ENCODE measurements around the gene RBM23. TPM values are rescaled to one million over a fixed set of nuclear protein-coding genes. Genes with fewer than 3 reads are reported as not detected.
A peak's percentile ranks its signal among the peaks of the same experiment; 100 is the strongest.
"Not testable (repeated sequence)": the region's sequence is repeated elsewhere in the genome, so short reads cannot be mapped to it uniquely, and the experiment has no call there.

RBM23 gene
- total RNA-seq: 10 to 100 TPM; 46.9 to 55.2 TPM

GRCh38 chr14:22918804-22919600, at the start of gene RBM23:
TSS of gene RBM23 (minus strand) at chr14:22919149.
- ChIA-PET POLR2A (interaction anchor here (0.6 to 4.0 kb wide), 20 partner anchors 10 to 410 kb away, joined by 3 to 50 read pairs (median 4); partner anchors contain the start of genes ACIN1, HAUS4, LRP10 and MRPL52), CTCF (interaction anchor here (0.7 to 4.0 kb wide), 15 partner anchors 11 to 349 kb away, joined by 3 to 46 read pairs (median 5); partner anchors contain the start of genes AJUBA, LRP10 and PRMT5)
- no peak for TF ChIP-seq CTCF (IDR thresholded peaks at IDR 0.05)
- Mint-ChIP-seq H3K27ac (peak within 1 kb of the TSS; percentile 98), H3K36me3 (ENCODE audit: low read depth) (peaks cover 65% of the 10 kb centered on the region), H3K27me3 (no peaks in the 10 kb centered on the region), H3K9me3 (no peaks in the 10 kb centered on the region), H3K4me1 (ENCODE audit: low read depth) (peaks cover 36% of the 10 kb centered on the region), H3K4me3 (peak within 1 kb of the TSS; percentile 89)
- ATAC-seq (peak; percentile 95), DNase-seq (peak; percentile 100)
- intact Hi-C loops (cut with micrococcal nuclease): loop anchor here (5.0 kb wide), 1 partner anchor 47 kb away; the partner anchor contains the start of gene LRP10

GRCh38 chr14:22966783-22967269, 47.9 kb upstream of the RBM23 start:
- no peak overlapping the region for H3K4me3 Mint-ChIP-seq
- no peak overlapping the region for H3K27ac Mint-ChIP-seq
- POLR2A ChIA-PET: interaction anchor here (0.6 kb wide), 1 partner anchor 1087 kb away, joined by 3 read pairs; no protein-coding TSS in a partner anchor
- H3K9me3 Mint-ChIP-seq: no peaks in the 10 kb centered on the region
- intact Hi-C loops (cut with micrococcal nuclease): no loop called here
- H3K4me1 Mint-ChIP-seq (ENCODE audit: low read depth): no peaks in the 10 kb centered on the region
- DNase-seq (no peak), ATAC-seq (no peak)
- H3K36me3 Mint-ChIP-seq (ENCODE audit: low read depth): no peaks in the 10 kb centered on the region
- H3K27me3 Mint-ChIP-seq: no peaks in the 10 kb centered on the region
- TF ChIP-seq CTCF (IDR thresholded peaks at IDR 0.05): no peak
- CTCF ChIA-PET: interaction anchor here (4.0 to 12.5 kb wide), 3 partner anchors 17 to 92 kb away, joined by 20 to 209 read pairs (median 201); partner anchors contain the start of genes AJUBA and CDH24

GRCh38 chr14:22965916-22966782, 47.2 kb upstream of the RBM23 start:
- CTCF ChIA-PET: interaction anchor here (4.0 kb wide), 1 partner anchor 28 kb away, joined by 20 read pairs; no protein-coding TSS in a partner anchor
- ATAC-seq; H3K27me3 Mint-ChIP-seq; H3K27ac Mint-ChIP-seq; H3K4me3 Mint-ChIP-seq; DNase-seq; H3K9me3 Mint-ChIP-seq; H3K4me1 Mint-ChIP-seq (ENCODE audit: low read depth); intact Hi-C loops (cut with micrococcal nuclease); H3K36me3 Mint-ChIP-seq (ENCODE audit: low read depth): not testable (repeated sequence)
- POLR2A ChIA-PET: interaction anchor here (0.6 kb wide), 1 partner anchor 1087 kb away, joined by 3 read pairs; no protein-coding TSS in a partner anchor

GRCh38 chr14:22962061-22962676, 43.2 kb upstream of the RBM23 start:
- TF ChIP-seq CTCF (IDR thresholded peaks at IDR 0.05): no peak

More at GRCh38 chr14:22962061-22962676, 43.2 kb upstream of the RBM23 start:
- Mint-ChIP-seq H3K27me3 (no peaks in the 10 kb centered on the region), H3K4me3 (no peak overlapping the region), H3K9me3 (no peaks in the 10 kb centered on the region), H3K4me1 (ENCODE audit: low read depth) (peaks cover 6% of the 10 kb centered on the region), H3K27ac (no peak overlapping the region), H3K36me3 (ENCODE audit: low read depth) (no peaks in the 10 kb centered on the region)
- ChIA-PET POLR2A (no interaction called here), CTCF (interaction anchor here (0.9 to 3.7 kb wide), 8 partner anchors 11 to 405 kb away, joined by 3 to 43 read pairs (median 8); partner anchors contain the start of genes AJUBA and PRMT5)
- DNase-seq (no peak), ATAC-seq (no peak)
- intact Hi-C loops (cut with micrococcal nuclease): no loop called here
